Colonic mucosa (tissue), 4 donors: Measurements from ENCODE around the gene NPAS3. TPM values are rescaled to one million over a fixed set of nuclear protein-coding genes. Genes with fewer than 3 reads are reported as not detected.

Source experiments
- DNase-seq: peaks from one replicate; pipeline ENCODE4 v3.0.0-alpha.2; 2020
- H3K27ac ChIP-seq: fragments of 200-600 bp; one replicate; pipeline ENCODE4 v1.8.0; 2021
- H3K27me3 ChIP-seq: fragments of 200-600 bp; one replicate; pipeline ENCODE4 v1.8.0; 2021
- H3K36me3 ChIP-seq: fragments of 200-600 bp; one replicate; pipeline ENCODE4 v1.8.0; 2021
- H3K4me1 ChIP-seq: fragments of 200-600 bp; one replicate; pipeline ENCODE4 v1.8.0; 2021; ENCODE audit warnings: mild to moderate bottlenecking
- H3K4me3 ChIP-seq: fragments of 200-600 bp; one replicate; pipeline ENCODE4 v1.8.0; 2021
- H3K9ac ChIP-seq, 2 donors: one replicate each; pipeline ENCODE4 v1.7.0; 2013; ENCODE audit warnings: control low read depth in 2 of 2, low read depth in 2 of 2, low read length in 2 of 2
- H3K9me3 ChIP-seq: fragments of 200-600 bp; one replicate; pipeline ENCODE4 v1.8.0; 2021
- CTCF ChIP-seq: fragments of 200-600 bp; IDR thresholded peaks from one replicate; pipeline ENCODE4 v1.8.0; 2022; ENCODE audit warnings: antibody characterized with exemption, mild to moderate bottlenecking
- intact Hi-C: fragments of 100-400 bp; cut with DNase I; formaldehyde crosslinking; loops from one replicate; pipeline ENCODE4 v1.14.1; 2022
- total RNA-seq, 2 donors: library from RNA; stranded (reverse); fragmentation: NEBNext Ultra II Directional in 1 of 2; extraction: Animal tissue kit (Norgen Biotek cat#: 25700) in 1 of 2; gene quantifications; one replicate each; pipeline ENCODE4 v1.2.1, GENCODE V29; 2021
- donor health status: healthy.
- donor health status: DM: no; HTN: no; CAD: no.
- donor health status: DM: no; HTN: no; CAD: no.

The NPAS3 gene
- total RNA-seq, 2 donors from 2014 or later = 0.79 to 1.6 TPM

GRCh38 chr14:33504246-33505099 is 565.8 kb downstream of the NPAS3 start:
- Histone ChIP-seq H3K9me3 (no peaks in the 10 kb centered on the region), H3K4me1 (no peaks in the 10 kb centered on the region), H3K9ac (no peak overlapping the region), H3K36me3 (no peaks in the 10 kb centered on the region), H3K27ac (no peak overlapping the region), H3K27me3 (no peaks in the 10 kb centered on the region), H3K4me3 (no peak overlapping the region)
- no peak for TF ChIP-seq CTCF
- intact Hi-C loops = no loop called here
- DNase-seq = no peak

GRCh38 chr14:33505266-33505962 is 566.7 kb downstream of the NPAS3 start:
- H3K9ac ChIP-seq = no peak overlapping the region
- intact Hi-C loops = no loop called here

GRCh38 chr14:33505963-33506329 is 567.3 kb downstream of the NPAS3 start:
- no peak overlapping the region for H3K9ac ChIP-seq
- no peaks in the 10 kb centered on the region for H3K36me3 ChIP-seq
- H3K4me1 ChIP-seq = no peaks in the 10 kb centered on the region
- H3K27me3 ChIP-seq = no peaks in the 10 kb centered on the region
- TF ChIP-seq CTCF = no peak
- H3K4me3 ChIP-seq = no peak overlapping the region
- no peaks in the 10 kb centered on the region for H3K9me3 ChIP-seq
- no peak overlapping the region for H3K27ac ChIP-seq
- DNase-seq = no peak
- intact Hi-C loops = no loop called here

More at GRCh38 chr14:33505266-33505962, 566.7 kb downstream of the NPAS3 start:
- no peak for DNase-seq
- no peaks in the 10 kb centered on the region for H3K4me1 ChIP-seq
- H3K27ac ChIP-seq = no peak overlapping the region
- H3K4me3 ChIP-seq = no peak overlapping the region
- no peaks in the 10 kb centered on the region for H3K27me3 ChIP-seq
- H3K9me3 ChIP-seq = no peaks in the 10 kb centered on the region
- TF ChIP-seq CTCF = no peak
- H3K36me3 ChIP-seq = no peaks in the 10 kb centered on the region

- intact Hi-C loops = no loop called here
- Histone ChIP-seq H3K36me3 (no peaks in the 10 kb centered on the region), H3K4me1 (no peaks in the 10 kb centered on the region)
Observed at GRCh38 chr14:33508126-33509062, 569.7 kb downstream of the NPAS3 start.

More at GRCh38 chr14:33508126-33509062, 569.7 kb downstream of the NPAS3 start:
- TF ChIP-seq CTCF = no peak
- no peak overlapping the region for H3K4me3 ChIP-seq
- H3K27me3 ChIP-seq = no peaks in the 10 kb centered on the region
- H3K9me3 ChIP-seq = no peaks in the 10 kb centered on the region
- DNase-seq = no peak
- H3K27ac ChIP-seq = no peak overlapping the region
- H3K9ac ChIP-seq = no peak overlapping the region
